K562 treated with DMSO at 1 percent for 24 hours (cell line): ENCODE results near the gene TSPAN31. TPM values are rescaled to one million over a fixed set of nuclear protein-coding genes. Genes with fewer than 3 reads are reported as not detected.

Experiments
- total RNA-seq: library from RNA; unstranded; fragments of 300-600 nt; gene quantifications from 2 replicates; pipeline ENCODE4 v1.2.3, GENCODE V29; 2022; ENCODE audit warnings: low read depth; ENCODE audit not compliant: insufficient read depth

The TSPAN31 gene
- 17.6 and 19.4 TPM in 2 replicates for total RNA-seq

GRCh38 chr12:57744777-57745484 lies at the start of gene TSPAN31:
Gene TSPAN31, plus strand, starts transcription at chr12:57745039. Its CDS starts 116 bp downstream, at chr12:57745155.

GRCh38 chr12:57738661-57739237 lies 6.1 kb upstream of the TSPAN31 start, which contains the start of gene AGAP2:
Gene AGAP2, minus strand, starts transcription at chr12:57738742. Its CDS starts 496 bp downstream, at chr12:57738246.

GRCh38 chr12:57751788-57752667 lies 7.2 kb downstream of the TSPAN31 start, which contains the start of gene CDK4:
Gene CDK4, minus strand, starts transcription at chr12:57752310. Its CDS starts 593 bp downstream, at chr12:57751717.

GRCh38 chr12:57754411-57755193 lies 9.8 kb downstream of the TSPAN31 start, which contains the start of gene MARCHF9:
Gene MARCHF9, plus strand, starts transcription at chr12:57755103. Its CDS starts 426 bp downstream, at chr12:57755529.

GRCh38 chr12:57766464-57767304 lies 21.8 kb downstream of the TSPAN31 start, which contains the start of gene CYP27B1:
Gene CYP27B1, minus strand, starts transcription at chr12:57767078. Its CDS starts 37 bp downstream, at chr12:57767041.

GRCh38 chr12:57771873-57772428 lies 27.1 kb downstream of the TSPAN31 start, which contains the start of gene METTL1:
Gene METTL1, minus strand, starts transcription at chr12:57772105. Its CDS starts 22 bp downstream, at chr12:57772083.

GRCh38 chr12:57772429-57773322 lies 27.8 kb downstream of the TSPAN31 start, which contains the start of gene EEF1AKMT3:
Gene EEF1AKMT3, plus strand, starts transcription at chr12:57772614. Its CDS starts 111 bp downstream, at chr12:57772725.

GRCh38 chr12:57782608-57783465 lies 38.0 kb downstream of the TSPAN31 start, which contains the start of gene TSFM:
Gene TSFM, plus strand, starts transcription at chr12:57782787. Its CDS starts 15 bp downstream, at chr12:57782802.

Other genes with a start within 250 kb of the TSPAN31 start
- gene DDIT3, start 224.5 kb upstream of the TSPAN31 start, total RNA-seq, result 196 and 208 TPM in 2 replicates
- 26.8 and 32.7 TPM in 2 replicates for gene MBD6, start 222.2 kb upstream of the TSPAN31 start, total RNA-seq
- gene DCTN2, start 197.8 kb upstream of the TSPAN31 start, total RNA-seq, result 184 and 186 TPM in 2 replicates
- gene KIF5A, start 195.0 kb upstream of the TSPAN31 start, total RNA-seq, result 11.0 and 12.9 TPM in 2 replicates
- gene PIP4K2C, start 153.8 kb upstream of the TSPAN31 start, total RNA-seq, result 34.6 and 38.6 TPM in 2 replicates
- gene DTX3, start 140.2 kb upstream of the TSPAN31 start, total RNA-seq, result not detected in 2 replicates
- 16.4 and 17.6 TPM in 2 replicates for gene ARHGEF25, start 133.6 kb upstream of the TSPAN31 start, total RNA-seq
- 67.2 and 69.6 TPM in 2 replicates for gene B4GALNT1, start 111.8 kb upstream of the TSPAN31 start, total RNA-seq
- gene OS9, start 50.9 kb upstream of the TSPAN31 start, total RNA-seq, result 291 and 302 TPM in 2 replicates
- 0.38 and 0.45 TPM in 2 replicates for gene AGAP2, start 6.3 kb upstream of the TSPAN31 start, total RNA-seq
- gene CDK4, start 7.3 kb downstream of the TSPAN31 start, total RNA-seq, result 148 and 150 TPM in 2 replicates
- 12.7 and 13.9 TPM in 2 replicates for gene MARCHF9, start 10.1 kb downstream of the TSPAN31 start, total RNA-seq
- 1.5 and 1.9 TPM in 2 replicates for gene CYP27B1, start 22.0 kb downstream of the TSPAN31 start, total RNA-seq
- gene METTL1, start 27.1 kb downstream of the TSPAN31 start, total RNA-seq, result 3.0 and 5.5 TPM in 2 replicates
- gene EEF1AKMT3, start 27.6 kb downstream of the TSPAN31 start, total RNA-seq, result 5.8 and 6.3 TPM in 2 replicates
- 27.2 and 32.6 TPM in 2 replicates for gene TSFM, start 37.7 kb downstream of the TSPAN31 start, total RNA-seq
- gene AVIL, start 73.7 kb downstream of the TSPAN31 start, total RNA-seq, result 0.94 and 2.1 TPM in 2 replicates
- gene CTDSP2, start 101.7 kb downstream of the TSPAN31 start, total RNA-seq, result 118 and 123 TPM in 2 replicates
- gene ATP23, start 196.5 kb downstream of the TSPAN31 start, total RNA-seq, result 16.1 and 18.6 TPM in 2 replicates